ELR (cell line): Measurements from ENCODE around the gene IGSF8.
"Not testable (repeated sequence)": the region's sequence is repeated elsewhere in the genome, so short reads cannot be mapped to it uniquely, and the experiment has no call there.

Experiments used
- DNase-seq: peaks from one replicate; pipeline ENCODE4 v3.0.0-alpha.2; 2015; ENCODE audit warnings: low read depth

IGSF8 gene

GRCh38 chr1:160064746-160065145 is 33.7 kb downstream of the IGSF8 start:
- no peak for DNase-seq

- DNase-seq, result no peak
Measured at GRCh38 chr1:160064164-160064563, 34.3 kb downstream of the IGSF8 start.

GRCh38 chr1:160063176-160063575 is 35.2 kb downstream of the IGSF8 start:
- DNase-seq, result no peak

DNA sequence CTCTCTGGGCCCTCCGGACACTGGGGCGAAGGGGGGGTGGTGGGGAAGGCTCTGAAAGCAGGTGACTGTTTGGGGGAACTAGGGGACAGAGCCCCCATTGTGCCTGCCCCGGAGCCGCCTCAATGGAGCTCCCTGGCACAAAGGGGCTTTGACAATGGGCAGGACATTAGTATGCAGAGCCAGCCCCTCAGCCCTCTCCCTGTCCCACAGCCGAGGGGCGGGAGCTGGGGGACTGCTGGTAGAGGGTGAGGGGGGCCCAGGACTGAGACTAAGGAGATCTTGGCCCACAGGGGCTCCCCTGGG is 36.2 kb downstream of the IGSF8 start:
- no peak for DNase-seq

- DNase-seq, result no peak
Measured at GRCh38 chr1:160061369-160062229, 36.8 kb downstream of the IGSF8 start.

DNA sequence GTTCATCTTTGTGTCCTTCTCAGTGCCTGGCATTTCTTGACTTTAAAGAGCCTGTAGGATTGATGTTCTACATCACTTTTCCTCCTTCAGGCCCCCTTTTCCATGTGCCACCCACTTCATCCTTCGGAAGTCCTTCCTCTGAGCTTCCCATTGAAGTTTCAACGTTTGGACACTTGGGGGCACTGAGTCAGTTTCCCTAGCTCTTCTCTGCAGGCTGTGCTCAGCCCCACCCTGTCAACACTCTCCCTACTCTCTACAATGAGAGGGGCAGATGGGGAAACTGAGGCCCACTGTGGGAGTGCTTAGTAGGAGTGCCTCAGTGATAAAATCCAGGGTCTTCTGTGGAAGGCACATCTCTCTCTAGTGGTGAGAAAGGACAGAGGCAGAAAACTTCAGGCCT is 40.3 kb downstream of the IGSF8 start:
- peak; percentile 36 for DNase-seq

- DNase-seq, result no peak
Measured at GRCh38 chr1:160056648-160057169, 41.7 kb downstream of the IGSF8 start.

DNA sequence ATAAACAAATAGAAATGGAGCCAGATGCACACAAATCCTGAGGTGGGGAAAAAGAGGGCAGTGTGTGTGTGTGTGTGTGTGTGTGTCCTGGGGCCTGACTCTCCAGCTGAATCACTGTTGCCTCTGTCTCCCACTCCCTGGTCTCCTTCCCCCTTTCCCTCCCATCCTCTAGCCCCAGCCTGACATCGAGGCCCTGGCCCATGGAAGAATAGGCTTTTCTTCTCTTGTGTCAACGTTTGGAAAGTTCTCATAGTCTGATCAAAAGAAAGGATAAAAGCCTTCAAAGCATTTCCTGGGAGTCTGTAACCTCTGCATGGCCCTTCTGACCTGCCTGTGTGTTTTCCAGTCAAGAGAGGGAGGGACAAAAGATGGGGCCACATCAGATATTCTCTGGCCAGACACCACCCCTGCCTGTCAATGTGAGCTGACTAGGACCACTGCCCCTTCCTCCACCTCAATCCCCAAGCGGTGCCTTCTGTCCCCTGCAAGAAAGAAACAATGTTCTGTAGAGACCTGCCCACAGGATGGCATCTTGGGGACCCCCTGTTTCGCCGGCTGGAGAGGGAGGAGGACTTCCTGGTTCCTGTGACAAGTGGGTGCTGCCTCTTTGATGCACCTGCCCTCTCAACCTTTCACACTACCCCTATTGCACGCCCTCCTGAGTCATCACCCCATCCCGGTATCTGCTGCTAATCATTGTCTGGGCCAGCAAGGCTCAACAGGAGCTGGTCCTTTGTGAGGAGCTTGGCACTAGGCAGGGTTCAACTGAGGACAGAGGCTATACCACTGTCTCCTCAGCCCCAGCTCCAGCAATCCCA is 44.7 kb downstream of the IGSF8 start:
- no peak for DNase-seq

- DNase-seq, result no peak
Measured at GRCh38 chr1:160052936-160053335, 45.5 kb downstream of the IGSF8 start.

DNA sequence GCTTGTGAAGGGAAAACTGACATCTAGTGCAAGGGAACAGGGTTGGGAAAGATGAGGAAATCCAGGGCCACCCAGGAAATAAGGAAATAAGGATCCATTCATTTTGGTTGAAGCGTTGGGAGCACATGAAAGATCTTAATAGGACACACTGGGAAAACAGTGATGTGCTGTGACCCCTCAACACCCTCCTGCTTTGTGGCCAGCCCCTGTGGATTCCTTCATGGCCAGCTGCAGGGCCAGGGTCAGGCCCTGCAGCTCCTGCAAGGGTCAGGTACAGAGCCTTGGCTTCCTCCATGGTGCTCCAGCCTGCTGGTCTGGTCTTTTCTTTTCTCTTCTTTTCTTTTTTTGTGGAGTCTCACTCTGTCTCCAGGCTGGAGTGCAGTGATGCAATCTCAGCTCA is 47.8 kb downstream of the IGSF8 start:
- DNase-seq, result no peak

- not testable (repeated sequence) for DNase-seq
Measured at GRCh38 chr1:160050182-160050581, 48.2 kb downstream of the IGSF8 start.

DNA sequence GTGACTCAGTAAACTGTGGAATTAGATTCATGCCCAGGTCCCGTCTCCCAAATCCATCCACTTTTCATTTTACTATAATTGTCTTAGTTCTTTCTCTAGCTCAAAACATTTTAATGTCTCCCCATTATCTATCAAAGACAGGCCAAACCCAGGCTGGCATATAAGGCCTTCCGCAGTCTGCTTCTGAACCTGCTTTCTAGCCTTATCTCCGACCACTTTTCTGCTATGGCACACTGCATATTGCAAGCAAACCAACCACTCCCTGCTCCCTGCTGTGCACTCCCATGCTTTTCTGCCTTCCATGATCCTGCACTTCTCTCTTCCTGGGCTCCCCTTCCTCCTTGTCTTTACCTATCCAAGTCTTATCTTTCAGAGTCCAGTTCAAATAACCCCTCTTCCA is 49.3 kb downstream of the IGSF8 start:
- DNase-seq, result no peak

DNA sequence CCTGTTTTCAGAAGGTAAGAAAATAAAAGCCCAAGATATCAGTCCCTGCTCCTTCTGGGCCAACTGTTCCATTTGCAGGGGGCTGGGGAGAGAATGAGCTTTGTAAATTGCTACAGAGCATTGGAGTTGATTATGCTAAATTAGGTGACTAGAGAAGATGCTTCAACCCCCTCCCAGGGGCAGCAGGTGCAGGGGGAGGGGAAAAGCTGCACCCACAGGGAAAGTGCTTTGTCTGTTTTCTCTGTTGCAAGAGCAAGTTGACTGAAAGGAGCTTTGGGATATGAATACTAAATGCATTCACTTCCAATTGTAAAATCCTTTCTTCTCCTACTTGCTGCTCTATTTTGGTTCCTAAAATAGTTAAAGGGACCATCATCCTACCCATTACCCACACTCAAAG is 50.1 kb downstream of the IGSF8 start:
- no peak for DNase-seq

DNA sequence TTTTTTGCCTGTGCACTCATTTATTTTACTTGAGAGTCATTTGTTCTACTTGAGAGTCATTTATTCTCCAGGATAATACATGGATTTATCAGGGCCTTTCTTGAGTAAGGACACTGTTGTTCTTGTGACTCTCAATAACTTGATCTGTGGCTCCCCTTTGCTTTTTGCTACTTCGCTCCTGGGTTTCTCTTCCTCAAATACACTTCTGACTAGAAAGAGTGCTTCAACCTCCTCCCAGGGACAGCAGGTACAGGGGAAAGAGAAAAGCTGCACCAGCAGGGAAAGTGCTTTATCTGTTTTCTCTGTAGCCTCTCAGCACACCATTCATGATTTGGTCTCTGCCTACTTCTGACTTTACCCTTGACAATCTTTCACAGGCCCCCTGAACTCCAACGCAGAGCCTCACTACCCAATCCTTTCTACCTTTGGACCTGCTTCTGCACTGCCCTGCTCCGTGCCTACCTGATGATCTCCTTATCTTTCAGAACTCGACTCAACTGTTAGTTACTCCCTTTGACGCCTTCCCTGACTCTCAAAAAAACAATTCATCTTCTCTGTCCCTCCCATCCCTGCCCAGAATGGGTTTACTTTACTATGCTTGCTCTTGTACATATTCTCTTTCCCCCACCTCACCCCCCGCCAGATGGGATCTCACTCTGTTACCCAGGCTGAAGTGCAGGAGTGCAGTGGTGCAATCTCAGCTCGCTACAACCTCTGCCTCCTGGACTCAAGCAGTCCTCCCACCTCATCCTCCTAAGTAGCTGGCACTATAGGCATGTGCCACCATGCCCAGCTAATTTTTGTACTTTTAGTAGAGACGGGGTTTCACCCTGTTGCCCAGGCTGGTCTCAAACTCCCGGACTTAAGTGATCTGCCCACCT is 51.1 kb downstream of the IGSF8 start:
- no peak for DNase-seq

DNA sequence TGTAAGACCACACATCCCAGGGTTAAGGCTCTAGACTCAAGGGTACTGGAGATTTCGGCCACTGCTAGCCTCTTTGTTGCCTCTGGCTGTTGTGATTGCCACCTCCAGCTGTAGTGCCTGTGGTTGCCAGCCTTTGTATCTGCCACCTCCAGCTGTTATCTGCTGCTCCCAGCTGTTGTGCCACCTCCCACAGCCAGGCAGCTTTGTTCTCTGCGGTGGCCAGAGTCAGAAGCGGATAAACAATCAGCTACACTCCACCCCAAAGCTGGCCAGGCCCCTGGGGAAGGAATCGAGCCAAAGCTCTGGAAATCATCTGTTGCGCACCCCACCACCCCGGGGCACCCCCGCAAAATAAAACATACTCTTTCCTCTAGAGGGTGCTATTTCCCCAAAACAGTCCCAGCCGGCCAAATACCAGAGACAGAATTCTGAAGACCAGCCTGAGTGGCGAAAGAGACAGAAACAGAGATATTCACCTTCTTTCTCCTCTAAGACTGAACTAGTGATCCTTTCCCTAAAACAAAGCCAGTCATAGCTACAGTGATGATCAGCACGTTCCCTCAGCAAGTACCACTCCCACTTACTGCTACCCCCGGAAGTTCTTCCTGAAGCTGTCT is 51.8 kb downstream of the IGSF8 start:
- DNase-seq, result peak; percentile 53

DNA sequence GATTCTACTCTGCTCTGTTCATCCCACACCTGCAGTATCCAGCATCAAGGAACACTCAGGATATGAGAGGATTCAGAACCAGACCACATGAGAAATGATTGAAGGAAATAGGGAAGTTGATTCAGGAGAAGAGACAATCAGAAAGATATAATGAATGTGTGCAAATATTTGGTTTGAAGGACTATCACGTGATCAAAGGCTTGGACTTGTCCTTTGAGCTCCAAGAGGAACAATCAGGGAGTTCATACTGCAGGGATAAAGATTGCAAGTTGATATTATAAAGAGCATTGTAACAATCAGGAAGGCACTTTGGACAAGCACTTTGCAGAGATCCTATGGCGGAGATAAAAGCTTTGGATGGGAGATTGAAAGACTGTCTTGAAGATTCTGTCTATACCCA is 52.8 kb downstream of the IGSF8 start:
- no peak for DNase-seq

- DNase-seq, result no peak
Measured at GRCh38 chr1:160043543-160043942, 54.9 kb downstream of the IGSF8 start.
